NOMO-1 treated with DMSO at 0.1 percent for 48 hours (cell line): ENCODE data around the gene SAP30.

ENCODE experiments used
- DNase-seq: peaks from one replicate; lab custom pipeline; 2025; ENCODE audit not compliant: unreplicated experiment; lab: John Stamatoyannopoulos, UW

SAP30 gene

GRCh38 chr4:173367285-173367684 is 3.5 kb upstream of the SAP30 start:
- no peak for DNase-seq

- peak; percentile 22 for DNase-seq
These were observed 2.8 kb upstream of the SAP30 start for GRCh38 chr4:173367946-173368345.

- DNase-seq: peak; percentile 36
These were observed 651 bp upstream of the SAP30 start for GRCh38 chr4:173370130-173370476.

GRCh38 chr4:173371292-173372192 is 788 bp downstream of the SAP30 start:
- DNase-seq: peak; percentile 40

- DNase-seq: no peak
These were observed 3.8 kb downstream of the SAP30 start for GRCh38 chr4:173374588-173374987.

GRCh38 chr4:173379929-173380328 is 9.2 kb downstream of the SAP30 start:
- no peak for DNase-seq

GRCh38 chr4:173380987-173381386 is 10.2 kb downstream of the SAP30 start:
- no peak for DNase-seq

- DNase-seq: no peak
These were observed 10.9 kb downstream of the SAP30 start for GRCh38 chr4:173381610-173382009.

- DNase-seq: no peak
These were observed 11.6 kb downstream of the SAP30 start for GRCh38 chr4:173382349-173382748.

GRCh38 chr4:173386751-173387150 is 16.0 kb downstream of the SAP30 start:
- no peak for DNase-seq

- no peak for DNase-seq
These were observed 20.9 kb downstream of the SAP30 start for GRCh38 chr4:173391701-173392100.

GRCh38 chr4:173397604-173398003 is 26.9 kb downstream of the SAP30 start:
- DNase-seq: no peak

- no peak for DNase-seq
These were observed 27.5 kb downstream of the SAP30 start for GRCh38 chr4:173398220-173398619.

GRCh38 chr4:173398779-173399415 is 28.1 kb downstream of the SAP30 start, which contains the start of gene SCRG1:
Gene SCRG1 (minus strand): TSS chr4:173399116. CDS start chr4:173391414, 7,702 bp downstream.
- no peak for DNase-seq

GRCh38 chr4:173401063-173401462 is 30.3 kb downstream of the SAP30 start:
- no peak for DNase-seq

- DNase-seq: no peak
These were observed 32.3 kb downstream of the SAP30 start for GRCh38 chr4:173403051-173403450.

- DNase-seq: no peak
These were observed 33.6 kb downstream of the SAP30 start for GRCh38 chr4:173404296-173404865.

GRCh38 chr4:173405840-173406606 is 35.3 kb downstream of the SAP30 start:
- DNase-seq: no peak

- no peak for DNase-seq
These were observed 39.3 kb downstream of the SAP30 start for GRCh38 chr4:173410079-173410478.

- peak; percentile 44 for DNase-seq
These were observed 40.4 kb downstream of the SAP30 start for GRCh38 chr4:173411106-173411693.

GRCh38 chr4:173413036-173413435 is 42.3 kb downstream of the SAP30 start:
- no peak for DNase-seq
